GM19035 (cell line): ENCODE measurements around the gene ERVH48-1.
"Not testable (repeated sequence)": the region's sequence is repeated elsewhere in the genome, so short reads cannot be mapped to it uniquely, and the experiment has no call there.

Experiments used
- ATAC-seq: cut with Tn5 transposase; IDR thresholded peaks from one replicate; pipeline ENCODE4 v1.9.1; 2021; ENCODE audit not compliant: unreplicated experiment

ERVH48-1 gene

GRCh38 chr21:42939582-42940413 is 14.4 kb upstream of the ERVH48-1 start:
- no peak for ATAC-seq

GRCh38 chr21:42938606-42938995 is 13.2 kb upstream of the ERVH48-1 start:
- not testable (repeated sequence) for ATAC-seq

GRCh38 chr21:42937960-42938605 is 12.7 kb upstream of the ERVH48-1 start:
- ATAC-seq = no peak

- ATAC-seq = not testable (repeated sequence)
Measured at GRCh38 chr21:42937034-42937940, 11.9 kb upstream of the ERVH48-1 start.

GRCh38 chr21:42936360-42936759 is 10.9 kb upstream of the ERVH48-1 start:
- ATAC-seq = not testable (repeated sequence)

- not testable (repeated sequence) for ATAC-seq
Measured at GRCh38 chr21:42933973-42934372, 8.5 kb upstream of the ERVH48-1 start.

GRCh38 chr21:42933137-42933970 is 7.9 kb upstream of the ERVH48-1 start:
- ATAC-seq = not testable (repeated sequence)

- ATAC-seq = not testable (repeated sequence)
Measured at GRCh38 chr21:42932378-42933136, 7.1 kb upstream of the ERVH48-1 start.

- ATAC-seq = no peak
Measured at GRCh38 chr21:42931560-42932235, 6.3 kb upstream of the ERVH48-1 start.

GRCh38 chr21:42929969-42930368 is 4.5 kb upstream of the ERVH48-1 start:
- ATAC-seq = no peak

- not testable (repeated sequence) for ATAC-seq
Measured at GRCh38 chr21:42927474-42928200, 2.2 kb upstream of the ERVH48-1 start.

- no peak for ATAC-seq
Measured at GRCh38 chr21:42924433-42924751, 1.0 kb downstream of the ERVH48-1 start.

- peak; percentile 50 for ATAC-seq
Measured at GRCh38 chr21:42923553-42924432, 1.6 kb downstream of the ERVH48-1 start.

GRCh38 chr21:42922918-42923317 is 2.5 kb downstream of the ERVH48-1 start:
- no peak for ATAC-seq

- no peak for ATAC-seq
Measured at GRCh38 chr21:42921927-42922326, 3.5 kb downstream of the ERVH48-1 start.

- ATAC-seq = no peak
Measured at GRCh38 chr21:42918291-42918690, 7.1 kb downstream of the ERVH48-1 start.

GRCh38 chr21:42913476-42913875 is 12.0 kb downstream of the ERVH48-1 start:
- ATAC-seq = no peak

GRCh38 chr21:42911920-42912319 is 13.5 kb downstream of the ERVH48-1 start:
- ATAC-seq = not testable (repeated sequence)
